DMS 273 (cell line): ENCODE results near the gene MAFB.
"Not testable (repeated sequence)": the region's sequence is repeated elsewhere in the genome, so short reads cannot be mapped to it uniquely, and the experiment has no call there.

ENCODE experiments used
- DNase-seq: peaks from one replicate; lab custom pipeline; 2025; ENCODE audit not compliant: unreplicated experiment; lab: John Stamatoyannopoulos, UW

Gene MAFB

DNA sequence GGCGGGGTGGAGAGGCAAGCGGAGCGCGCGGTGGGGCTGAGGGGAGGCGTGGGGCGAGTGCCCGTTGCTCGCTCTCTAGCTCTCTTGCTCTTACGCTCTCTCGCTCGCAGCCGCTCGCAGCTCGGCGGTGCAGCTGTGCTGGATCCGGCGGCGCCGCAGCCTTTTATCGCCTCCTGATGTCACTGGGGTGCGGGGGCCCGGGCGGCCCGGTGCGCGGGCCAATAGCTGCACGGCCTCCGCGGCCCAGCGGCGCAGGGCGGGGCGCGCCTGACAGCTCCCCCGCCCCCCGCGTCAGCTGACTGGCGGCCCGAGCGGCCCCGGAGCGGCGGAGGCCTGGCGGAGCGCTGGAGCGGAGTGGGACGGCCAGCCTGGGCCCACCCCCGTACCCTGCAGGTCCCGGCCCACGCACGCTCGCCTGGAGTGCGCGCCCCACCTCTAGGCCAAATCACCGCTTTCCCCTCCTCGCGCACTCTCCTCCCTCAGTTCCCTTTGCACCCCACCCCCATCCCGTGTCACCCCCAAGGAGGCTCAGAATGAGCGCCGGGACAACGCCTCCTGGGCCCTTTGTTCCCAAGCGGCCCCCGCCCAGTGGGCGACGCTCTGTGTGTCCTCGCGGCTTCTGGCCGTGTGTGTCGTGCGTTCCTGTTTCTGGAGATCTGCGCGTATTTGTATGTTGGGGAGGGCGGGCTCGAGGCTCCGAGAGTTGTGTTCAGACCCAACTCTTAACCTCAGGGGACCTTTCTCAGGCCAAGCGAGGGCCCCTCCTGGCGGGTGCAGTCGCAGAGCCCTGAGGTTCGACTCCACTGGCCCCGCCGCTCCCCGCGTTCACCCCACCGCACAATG lies at the start of gene MAFB:
Gene MAFB, minus strand, starts transcription at position 137 of the 843 bp plus-strand sequence. CDS start 386 bp downstream, outside the sequence.
- DNase-seq = peak; percentile 94

DNA sequence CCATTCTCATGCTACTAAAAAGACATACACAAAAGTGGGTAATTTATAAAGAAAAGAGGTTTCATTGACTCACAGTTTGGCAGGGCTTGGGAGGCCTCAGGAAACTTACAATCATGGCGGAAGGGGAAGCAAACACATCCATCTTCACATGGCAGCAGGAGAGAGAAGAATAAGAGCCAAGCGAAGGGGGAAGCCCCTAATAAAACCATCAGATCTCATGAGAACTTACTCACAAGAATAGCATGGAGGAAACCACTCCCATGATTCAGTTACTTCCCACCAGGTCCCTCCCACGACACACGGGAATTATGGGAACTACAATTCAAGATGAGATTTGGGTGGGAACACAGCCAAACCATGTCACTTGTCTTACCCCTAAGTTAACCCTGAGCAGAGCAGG lies 47.4 kb upstream of the MAFB start:
- DNase-seq = not testable (repeated sequence)

DNA sequence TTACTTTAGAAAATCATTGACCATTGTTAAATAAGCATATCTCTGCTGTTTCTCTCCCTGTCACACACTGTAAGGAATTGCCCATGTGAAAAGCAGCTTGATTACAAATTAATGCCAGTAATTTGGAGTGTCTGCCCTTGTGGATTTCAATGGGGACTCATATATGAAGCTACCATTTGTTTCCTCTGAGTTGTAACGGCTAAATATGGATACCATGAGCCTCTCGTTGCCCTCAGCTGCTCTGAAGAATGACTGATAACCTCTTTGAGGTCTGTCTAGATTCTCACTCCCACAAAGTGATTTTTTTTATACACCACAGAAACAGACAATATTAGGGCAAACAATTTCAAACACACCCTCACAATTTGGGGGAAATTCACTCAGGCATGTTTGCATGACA lies 40.0 kb upstream of the MAFB start:
- DNase-seq = no peak

GRCh38 chr20:40728470-40728869 lies 39.4 kb upstream of the MAFB start:
- peak; percentile 4 for DNase-seq

GRCh38 chr20:40727960-40728359 lies 38.9 kb upstream of the MAFB start:
- no peak for DNase-seq

GRCh38 chr20:40726776-40727175 lies 37.7 kb upstream of the MAFB start:
- DNase-seq = no peak

GRCh38 chr20:40724566-40724965 lies 35.5 kb upstream of the MAFB start:
- no peak for DNase-seq

GRCh38 chr20:40720826-40721225 lies 31.8 kb upstream of the MAFB start:
- no peak for DNase-seq

DNA sequence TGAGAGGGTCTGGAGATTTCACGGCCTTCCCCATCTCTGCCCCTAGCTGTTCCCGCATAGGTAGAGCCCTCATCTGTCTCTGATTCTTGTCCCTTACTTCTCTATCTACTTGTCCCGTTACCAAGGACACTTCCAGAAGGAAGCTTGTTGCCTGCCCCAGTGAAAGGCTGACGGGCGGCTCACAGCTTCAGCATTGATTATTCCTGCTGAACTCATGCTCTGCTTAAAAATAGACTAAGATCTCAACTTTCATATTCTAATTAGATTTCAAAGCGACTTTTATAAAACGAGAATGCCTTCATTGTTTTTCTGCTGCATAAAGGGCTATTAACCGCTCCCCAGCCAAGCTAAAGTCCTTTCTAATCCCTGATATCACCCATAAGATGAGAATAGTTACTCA lies 31.1 kb upstream of the MAFB start:
- DNase-seq = no peak

GRCh38 chr20:40718982-40719729 lies 30.1 kb upstream of the MAFB start:
- no peak for DNase-seq

DNA sequence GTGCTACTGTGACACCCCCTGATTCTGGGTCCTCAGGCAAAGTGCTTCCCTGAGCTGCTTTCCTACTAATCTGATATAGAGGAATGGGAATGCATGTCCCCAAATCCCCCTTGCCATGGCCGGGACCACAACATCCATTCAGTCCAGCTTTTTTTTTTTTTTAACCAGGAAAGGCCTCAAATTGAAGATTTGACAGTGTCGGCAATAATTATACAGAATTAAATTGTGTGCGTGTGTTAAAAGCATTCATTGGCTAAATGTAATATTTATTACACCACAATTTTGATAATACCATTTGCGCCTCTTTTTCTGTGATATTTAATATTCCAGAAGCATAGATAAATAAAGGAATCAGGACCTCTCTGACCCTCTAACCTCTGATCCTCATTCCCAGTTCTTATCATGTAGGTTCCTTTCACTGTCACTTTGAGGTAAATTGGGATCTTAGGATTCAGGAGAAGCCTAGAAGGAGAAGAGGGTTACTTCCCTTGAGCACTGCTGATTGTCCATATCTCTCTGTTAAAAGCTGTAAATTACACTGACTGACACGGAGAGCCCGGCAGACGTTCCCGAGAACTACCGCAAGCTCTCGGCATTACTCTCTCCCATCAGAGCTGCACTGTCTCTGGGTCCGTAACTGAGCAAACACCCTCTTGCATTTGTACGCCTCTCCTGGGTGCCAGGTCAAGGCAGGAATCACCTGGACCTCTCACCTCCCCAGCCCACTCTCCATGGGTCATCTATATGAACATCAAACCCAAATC lies 29.4 kb upstream of the MAFB start:
- DNase-seq = no peak

GRCh38 chr20:40717343-40717865 lies 28.4 kb upstream of the MAFB start:
- no peak for DNase-seq

- DNase-seq = no peak
Measured at GRCh38 chr20:40715491-40715890, 26.5 kb upstream of the MAFB start.

GRCh38 chr20:40714916-40715315 lies 25.9 kb upstream of the MAFB start:
- DNase-seq = no peak

DNA sequence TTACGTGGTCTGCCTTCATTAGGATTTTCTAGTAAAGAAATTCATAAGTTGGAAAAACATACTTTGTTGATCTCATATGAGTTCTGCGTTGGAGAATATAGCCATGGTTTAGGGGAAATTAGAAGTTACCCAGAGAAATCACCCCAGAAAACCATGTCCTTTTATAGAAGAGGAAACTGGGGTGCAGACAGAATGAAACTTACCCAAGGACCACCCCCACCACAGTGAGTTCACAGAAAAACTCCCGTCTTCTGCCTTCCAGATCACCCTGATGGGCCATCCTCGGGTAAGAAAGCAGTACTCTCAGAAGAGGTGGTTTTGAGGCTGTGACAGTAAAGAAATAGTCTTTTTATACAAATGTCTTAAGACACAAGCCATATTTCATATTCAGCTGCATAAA lies 25.1 kb upstream of the MAFB start:
- no peak for DNase-seq

DNA sequence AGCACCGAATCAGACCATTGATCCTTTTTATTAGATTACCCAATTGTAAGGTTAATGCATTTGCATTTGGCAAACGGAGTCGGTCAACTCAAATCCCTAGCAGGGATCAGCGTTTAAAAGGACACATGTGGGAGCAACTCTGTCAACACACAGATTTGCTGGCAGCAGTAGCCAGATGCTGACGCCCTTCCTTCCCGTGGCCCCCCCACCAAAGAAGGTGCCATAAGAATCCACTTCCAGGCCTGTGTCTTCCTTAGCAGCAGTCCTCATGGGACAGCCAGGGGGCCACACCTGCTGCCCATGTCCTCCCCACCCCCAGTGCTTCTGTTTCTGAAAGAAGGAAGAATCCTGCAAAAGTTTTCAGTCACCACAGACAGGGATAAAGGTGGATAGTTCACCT lies 24.5 kb upstream of the MAFB start:
- no peak for DNase-seq

DNA sequence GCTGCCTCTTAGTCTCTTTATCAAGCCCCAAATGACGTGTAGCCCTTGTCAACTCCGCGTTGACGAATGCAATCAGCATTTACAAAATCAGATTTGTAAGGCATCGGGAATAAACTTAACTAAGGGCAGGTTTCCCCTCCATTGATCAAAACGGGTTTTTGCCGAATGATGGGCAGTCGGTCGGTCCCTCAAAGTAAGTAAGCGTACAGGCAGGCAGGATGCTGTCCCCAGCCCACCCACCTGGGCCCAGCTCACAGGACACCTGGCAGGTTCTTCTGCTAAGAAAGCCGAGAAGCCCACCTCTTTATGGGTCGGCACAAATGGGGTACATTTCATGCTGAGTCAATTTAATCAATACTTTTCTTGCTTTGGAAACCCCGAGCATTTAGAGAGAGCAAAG lies 22.0 kb upstream of the MAFB start:
- no peak for DNase-seq

- DNase-seq = no peak
Measured at GRCh38 chr20:40710603-40711002, 21.6 kb upstream of the MAFB start.

DNA sequence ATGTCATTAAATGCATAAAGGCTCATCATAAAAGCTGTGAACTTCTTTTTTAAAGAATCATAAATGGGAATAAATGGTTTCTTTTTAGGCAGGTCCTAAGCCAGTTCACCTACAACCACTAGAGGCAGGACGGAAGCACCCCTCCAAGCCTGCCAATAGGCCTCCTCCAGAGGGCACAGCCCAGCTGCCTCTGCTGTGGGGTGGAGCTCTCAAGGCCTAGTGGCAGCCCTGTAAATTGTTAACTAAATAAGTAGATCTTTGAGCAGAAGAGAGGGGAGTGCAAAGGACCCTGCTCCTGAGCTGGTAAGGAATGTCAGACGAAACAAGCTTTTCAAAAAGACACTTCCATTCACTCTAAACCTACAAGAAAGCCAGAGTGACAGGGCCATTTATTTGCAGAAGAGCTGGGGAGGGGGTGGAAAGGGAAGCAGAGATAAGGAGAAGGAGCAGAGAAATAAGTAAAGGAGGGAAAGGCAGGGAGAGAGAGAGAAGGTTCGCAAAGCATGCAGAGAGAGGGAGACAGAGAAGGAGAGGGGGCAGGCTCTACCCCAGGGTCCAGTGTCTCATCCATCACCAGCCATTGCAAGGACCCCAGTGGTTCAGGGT lies 18.0 kb upstream of the MAFB start:
- DNase-seq = peak; percentile 70

DNA sequence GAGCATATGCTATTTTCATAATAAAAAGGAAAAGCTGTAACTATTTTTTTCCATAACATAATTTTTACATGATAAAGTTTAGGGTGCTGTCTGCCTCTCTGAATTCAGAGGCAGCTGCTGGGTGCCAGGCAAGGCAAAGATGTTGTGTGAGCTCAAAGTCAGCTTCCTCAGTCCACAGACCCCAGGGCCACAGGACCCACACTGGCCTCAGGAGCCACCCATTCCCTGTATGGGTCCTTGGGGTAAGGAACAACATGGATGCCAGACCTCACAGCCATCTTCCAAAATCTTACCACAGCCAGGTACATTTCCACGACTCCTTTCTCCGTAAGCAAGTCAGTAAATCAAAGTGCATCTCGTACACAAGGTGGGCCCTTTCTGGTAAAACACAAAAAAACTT lies 16.4 kb upstream of the MAFB start:
- DNase-seq = no peak

DNA sequence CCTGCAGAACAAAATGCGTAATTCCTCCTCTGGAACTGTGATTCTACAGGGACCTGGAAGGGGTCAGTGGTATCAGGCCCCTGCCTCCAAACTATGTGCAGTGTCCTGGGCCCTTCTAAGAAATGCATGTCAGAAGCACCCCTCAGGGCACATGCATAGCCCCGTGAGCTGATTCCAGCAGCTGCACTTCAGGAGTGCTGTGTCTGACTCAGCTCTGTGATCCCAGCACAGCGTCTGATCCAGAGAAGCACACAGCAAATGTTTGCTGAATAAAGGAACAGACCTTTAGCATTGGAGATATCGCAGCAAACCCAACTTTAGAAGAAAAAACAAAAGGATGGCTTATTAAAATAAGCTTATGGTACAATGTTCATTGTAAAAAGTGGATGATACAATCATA lies 15.8 kb upstream of the MAFB start:
- no peak for DNase-seq
